Activated naive CD4-positive, alpha-beta T cell treated with anti-CD3 and anti-CD28 coated beads, Interleukin-2, amount 50 U/mL, for 24 hours (primary cell): ENCODE results near the gene SMARCD2.

Experiments used
- H3K27ac Mint-ChIP-seq: one replicate; pipeline ENCODE4 v1.8.0; 2021; ENCODE audit warnings: mild to moderate bottlenecking, mixed read lengths
- H3K27me3 Mint-ChIP-seq: one replicate; pipeline ENCODE4 v1.8.0; 2021; ENCODE audit warnings: mixed read lengths
- H3K36me3 Mint-ChIP-seq: one replicate; pipeline ENCODE4 v1.8.0; 2021; ENCODE audit warnings: mixed read lengths
- H3K4me1 Mint-ChIP-seq: one replicate; pipeline ENCODE4 v1.8.0; 2021; ENCODE audit warnings: mixed read lengths
- H3K4me3 Mint-ChIP-seq: one replicate; pipeline ENCODE4 v1.8.0; 2021; ENCODE audit warnings: mild to moderate bottlenecking, mixed read lengths
- H3K9me3 Mint-ChIP-seq: one replicate; pipeline ENCODE4 v1.8.0; 2021; ENCODE audit warnings: mixed read lengths

The SMARCD2 gene

DNA sequence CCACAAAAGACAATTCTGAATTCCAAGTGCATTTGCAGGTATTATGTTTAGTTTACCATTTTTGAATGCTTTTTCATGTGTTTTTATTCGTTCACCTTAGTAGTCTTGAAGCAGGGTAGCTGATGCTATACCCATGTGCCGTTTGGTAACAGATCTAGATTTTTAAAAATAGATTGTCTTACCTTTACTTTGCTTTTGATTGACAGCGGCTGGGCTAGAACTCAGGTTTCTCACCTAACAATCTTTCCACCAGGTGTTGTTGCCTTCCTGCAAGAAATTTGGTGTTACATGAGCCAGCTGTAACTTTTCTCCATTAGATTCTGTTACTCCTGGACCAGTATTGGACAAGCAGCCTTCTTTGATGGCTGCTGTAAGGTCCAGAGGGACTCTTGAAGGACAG is 13.5 kb downstream of the SMARCD2 start:
- Mint-ChIP-seq H3K27me3 (no peaks in the 10 kb centered on the region), H3K36me3 (peaks cover 40% of the 10 kb centered on the region), H3K4me1 (peaks cover 66% of the 10 kb centered on the region), H3K9me3 (no peaks in the 10 kb centered on the region), H3K27ac (no peak overlapping the region), H3K4me3 (peak overlapping the region; percentile 98)

DNA sequence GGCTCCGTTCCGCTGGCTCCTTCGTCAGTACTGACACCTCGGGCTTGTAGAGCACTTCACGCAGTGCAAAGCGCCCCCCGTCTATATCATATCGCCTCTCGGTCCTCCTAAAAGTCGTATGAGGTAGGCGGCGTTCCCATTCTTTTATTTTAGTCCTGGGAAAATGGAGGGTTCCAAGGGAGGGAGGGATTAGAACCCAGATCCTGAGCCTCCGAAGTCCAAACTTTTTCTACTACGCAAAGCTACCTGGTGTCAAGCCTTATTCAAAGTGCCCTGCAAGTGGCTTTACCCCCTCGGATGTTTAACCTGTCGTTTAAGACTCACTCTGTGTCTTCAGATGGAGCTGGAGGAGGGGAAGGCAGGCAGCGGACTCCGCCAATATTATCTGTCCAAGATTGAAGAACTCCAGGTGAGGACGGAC is 14.7 kb downstream of the SMARCD2 start:
- Mint-ChIP-seq H3K4me3 (peak overlapping the region; percentile 98), H3K9me3 (no peaks in the 10 kb centered on the region), H3K36me3 (peaks cover 48% of the 10 kb centered on the region), H3K27ac (peak overlapping the region; percentile 100), H3K4me1 (peaks cover 72% of the 10 kb centered on the region), H3K27me3 (no peaks in the 10 kb centered on the region)

DNA sequence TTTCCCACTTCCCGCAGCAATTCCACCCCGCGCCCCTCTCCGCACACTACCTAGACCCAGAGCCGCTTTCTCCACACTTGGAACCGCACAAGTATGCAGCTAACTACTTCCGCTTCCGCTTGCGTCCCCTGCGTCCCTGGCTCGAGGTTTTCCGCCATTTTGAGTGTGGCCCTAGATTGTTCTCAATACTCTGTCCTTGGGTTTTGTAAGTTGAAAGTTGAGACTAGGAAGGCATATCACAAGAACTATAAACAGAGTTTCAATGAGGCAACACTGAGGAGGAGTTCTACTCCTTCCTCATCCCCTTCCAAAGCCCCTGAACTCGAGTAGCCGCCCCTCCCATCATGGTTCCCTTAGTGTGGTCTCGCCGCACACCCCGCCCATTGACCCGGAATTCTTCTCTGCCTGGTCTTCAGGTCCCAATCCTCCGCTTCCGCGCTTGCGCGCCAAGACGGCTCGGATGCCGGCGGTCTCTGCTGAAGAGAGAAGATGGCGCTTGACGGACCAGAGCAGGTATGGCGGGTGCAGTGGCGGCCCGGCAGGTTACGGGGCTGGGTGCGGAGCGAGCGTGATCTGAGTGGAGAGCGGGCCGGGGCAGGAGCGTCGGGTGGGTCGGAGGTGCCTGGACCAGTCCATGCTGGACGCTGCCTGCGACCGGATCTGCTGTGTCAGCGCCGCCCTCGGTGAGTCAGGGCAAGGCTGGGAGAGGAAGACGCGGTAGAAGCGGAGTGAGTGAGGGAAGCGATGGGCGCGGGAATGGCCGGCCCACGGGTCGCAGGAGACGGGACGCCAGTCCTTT is 15.3 kb downstream of the SMARCD2 start, which contains the start of the genes FTSJ3 and PSMC5:
FTSJ3 (minus strand) TSS at position 662 of the 799 bp plus-strand sequence. CDS start 761 bp downstream, outside the sequence.
PSMC5 (plus strand) TSS at position 430 of the 799 bp plus-strand sequence; CDS start at position 490, 60 bp downstream.
- no peaks in the 10 kb centered on the region for H3K9me3 Mint-ChIP-seq
- H3K27me3 Mint-ChIP-seq: no peaks in the 10 kb centered on the region
- H3K36me3 Mint-ChIP-seq: peaks cover 49% of the 10 kb centered on the region
- peaks cover 72% of the 10 kb centered on the region for H3K4me1 Mint-ChIP-seq
- H3K4me3 Mint-ChIP-seq: peak within 1 kb of the TSS; percentile 98
- H3K27ac Mint-ChIP-seq: peak within 1 kb of the TSS; percentile 100

GRCh38 chr17:63826468-63827001 is 15.9 kb downstream of the SMARCD2 start:
- Mint-ChIP-seq H3K27ac (peak overlapping the region; percentile 100), H3K36me3 (peaks cover 48% of the 10 kb centered on the region), H3K9me3 (no peaks in the 10 kb centered on the region), H3K27me3 (no peaks in the 10 kb centered on the region), H3K4me1 (peaks cover 69% of the 10 kb centered on the region), H3K4me3 (peak overlapping the region; percentile 98)

DNA sequence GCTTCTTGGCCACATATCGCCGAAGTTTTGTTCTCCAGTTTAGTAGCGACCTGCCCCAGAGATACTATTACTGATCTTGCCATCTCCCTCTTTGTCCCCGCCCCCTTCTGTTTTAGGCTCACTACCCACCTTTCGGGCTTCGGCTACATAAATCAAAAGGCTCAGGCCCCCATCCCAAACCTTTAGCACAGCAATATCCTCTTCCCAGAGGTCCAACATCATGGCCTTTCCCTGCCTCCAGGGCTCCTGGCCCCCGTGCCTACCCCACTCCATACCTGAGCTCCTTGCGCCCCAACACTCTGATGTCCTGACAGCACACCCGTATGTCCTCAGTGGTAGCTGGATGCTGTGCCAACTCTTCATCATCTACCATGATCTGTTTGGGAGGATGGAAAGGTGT is 18.1 kb downstream of the SMARCD2 start:
- H3K27me3 Mint-ChIP-seq: no peaks in the 10 kb centered on the region
- H3K27ac Mint-ChIP-seq: peak overlapping the region; percentile 88
- peaks cover 35% of the 10 kb centered on the region for H3K36me3 Mint-ChIP-seq
- H3K4me3 Mint-ChIP-seq: peak overlapping the region; percentile 11
- H3K9me3 Mint-ChIP-seq: no peaks in the 10 kb centered on the region
- peaks cover 48% of the 10 kb centered on the region for H3K4me1 Mint-ChIP-seq

DNA sequence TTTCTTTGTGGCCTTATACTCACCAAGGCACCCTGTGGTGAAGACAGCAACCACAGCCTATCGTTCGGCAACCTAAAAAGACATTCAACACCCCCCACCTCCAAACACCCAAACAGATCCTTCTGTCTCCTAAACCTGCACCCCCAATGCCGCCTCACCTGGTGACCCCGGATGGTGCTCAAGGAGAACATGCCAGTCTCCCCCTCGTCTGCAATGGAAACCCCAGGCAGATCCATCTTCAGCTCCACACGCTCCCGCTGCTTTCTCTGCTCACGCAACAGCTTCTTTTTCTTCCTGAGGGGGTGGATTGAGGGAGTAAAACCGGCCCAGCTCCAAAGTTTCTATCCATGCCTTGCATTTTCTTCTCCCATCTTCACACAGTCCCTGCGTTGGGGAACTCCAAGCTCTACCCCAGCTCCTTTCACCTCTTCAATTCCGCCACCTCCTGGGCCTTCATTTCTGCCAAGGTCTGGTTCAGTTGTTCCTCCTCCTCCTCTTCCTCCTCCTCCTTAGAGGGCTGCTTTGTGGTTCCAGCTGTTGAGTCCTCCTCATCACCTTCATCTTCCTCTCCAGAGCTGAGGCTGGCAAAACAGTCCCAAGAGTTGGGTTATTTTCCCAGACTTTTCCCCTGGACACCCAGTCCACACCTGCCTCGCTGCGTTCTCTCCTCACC is 18.7 kb downstream of the SMARCD2 start:
- H3K9me3 Mint-ChIP-seq: no peaks in the 10 kb centered on the region
- H3K4me3 Mint-ChIP-seq: no peak overlapping the region
- peaks cover 42% of the 10 kb centered on the region for H3K4me1 Mint-ChIP-seq
- peak overlapping the region; percentile 88 for H3K27ac Mint-ChIP-seq
- H3K36me3 Mint-ChIP-seq: peaks cover 37% of the 10 kb centered on the region
- H3K27me3 Mint-ChIP-seq: no peaks in the 10 kb centered on the region

DNA sequence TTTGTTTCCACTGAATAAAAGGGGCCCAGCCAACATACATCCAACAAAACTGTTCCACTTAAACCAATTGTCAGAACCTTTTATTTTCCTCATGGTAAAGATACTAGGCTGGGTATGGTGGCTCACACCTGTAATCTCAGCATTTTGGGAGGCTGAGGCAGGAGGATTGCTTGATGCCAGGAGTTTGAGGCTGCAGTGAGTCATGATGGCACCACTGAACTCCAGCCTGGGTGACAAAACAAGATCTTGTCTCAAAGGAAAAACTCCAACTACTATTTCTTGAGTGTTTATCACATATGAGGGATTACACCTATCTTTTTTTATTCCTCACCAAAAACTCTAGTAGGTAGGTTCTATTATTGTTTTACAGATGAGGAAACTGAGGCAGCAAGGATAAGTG is 19.9 kb downstream of the SMARCD2 start:
- Mint-ChIP-seq H3K36me3 (peaks cover 35% of the 10 kb centered on the region), H3K4me3 (no peak overlapping the region), H3K27me3 (no peaks in the 10 kb centered on the region), H3K4me1 (peaks cover 37% of the 10 kb centered on the region), H3K9me3 (no peaks in the 10 kb centered on the region), H3K27ac (no peak overlapping the region)

DNA sequence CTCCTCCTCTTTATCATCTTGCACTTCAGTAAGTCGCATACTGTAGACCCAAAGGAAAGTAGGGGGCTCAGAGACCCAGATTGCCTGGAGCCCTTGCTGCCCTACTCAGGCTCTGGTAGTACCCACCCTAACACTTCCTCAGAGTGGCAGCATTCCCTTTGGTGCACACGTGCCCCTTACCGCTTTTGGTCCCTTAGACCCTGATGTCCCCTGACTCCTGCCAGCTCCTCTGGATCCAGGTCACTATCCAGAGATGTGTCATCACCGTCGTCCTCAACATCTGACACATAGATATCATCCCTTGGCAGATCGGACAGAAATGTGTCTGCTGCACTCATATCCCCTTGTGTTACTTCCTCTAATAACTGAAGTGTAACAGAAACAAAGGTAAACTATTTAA is 20.7 kb downstream of the SMARCD2 start:
- Mint-ChIP-seq H3K27me3 (no peaks in the 10 kb centered on the region), H3K4me3 (peak overlapping the region; percentile 9), H3K36me3 (peaks cover 32% of the 10 kb centered on the region)

GRCh38 chr17:63820963-63821561 is 21.4 kb downstream of the SMARCD2 start:
- H3K4me1 Mint-ChIP-seq: peaks cover 37% of the 10 kb centered on the region
- H3K27ac Mint-ChIP-seq: peak overlapping the region; percentile 4
- H3K36me3 Mint-ChIP-seq: peaks cover 31% of the 10 kb centered on the region
- no peak overlapping the region for H3K4me3 Mint-ChIP-seq
- no peaks in the 10 kb centered on the region for H3K27me3 Mint-ChIP-seq
- no peaks in the 10 kb centered on the region for H3K9me3 Mint-ChIP-seq

More for the DNA sequence above, 20.7 kb downstream of the SMARCD2 start:
- peak overlapping the region; percentile 80 for H3K27ac Mint-ChIP-seq
- H3K9me3 Mint-ChIP-seq: no peaks in the 10 kb centered on the region
- peaks cover 37% of the 10 kb centered on the region for H3K4me1 Mint-ChIP-seq

DNA sequence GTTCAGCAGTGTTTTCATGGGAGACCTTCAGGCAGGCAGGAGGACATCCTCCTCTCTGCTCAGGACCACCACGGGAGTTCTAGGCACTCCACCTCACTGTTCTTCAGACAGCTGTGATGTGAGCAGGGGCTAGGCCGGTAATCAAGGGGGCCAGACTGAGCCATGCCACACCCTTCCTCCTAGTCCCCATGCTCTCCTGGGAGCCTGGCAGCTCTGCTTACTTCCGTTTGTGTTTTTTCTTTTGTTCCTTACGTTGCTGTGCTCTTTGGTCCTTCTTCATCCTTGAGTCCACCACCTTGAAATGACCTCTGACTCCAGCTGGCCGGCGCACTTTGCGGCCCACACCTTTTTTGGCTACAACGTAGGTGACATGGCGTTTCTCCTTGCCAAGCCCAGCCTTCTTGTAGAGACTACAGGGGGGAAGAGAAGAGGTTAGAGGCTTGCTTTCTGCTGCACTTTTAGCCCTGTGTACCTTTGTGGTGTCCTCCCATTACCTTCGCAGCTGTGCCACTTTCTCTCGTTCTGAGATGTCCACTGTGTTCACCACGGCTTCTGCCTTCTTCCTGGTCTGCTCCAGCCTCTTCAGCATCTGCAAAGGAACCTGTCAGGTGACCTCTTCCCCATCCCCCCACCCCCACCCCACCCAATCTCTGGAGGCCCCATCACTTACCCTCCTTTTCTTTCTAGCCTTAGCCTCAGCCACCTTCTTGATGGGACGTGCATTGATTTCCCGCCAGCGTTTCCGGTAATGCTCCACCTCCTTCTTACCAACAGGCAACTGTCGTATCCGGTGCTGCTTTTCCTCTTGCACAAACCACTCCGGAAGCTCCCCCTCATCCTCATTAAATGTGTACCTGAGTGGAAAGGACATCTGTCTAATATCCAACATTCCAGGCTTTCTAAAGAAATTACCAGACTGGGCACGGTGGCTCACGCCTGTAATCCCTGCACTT is 22.6 kb downstream of the SMARCD2 start:
- Mint-ChIP-seq H3K27ac (peak overlapping the region; percentile 87), H3K4me1 (peaks cover 30% of the 10 kb centered on the region), H3K36me3 (peaks cover 28% of the 10 kb centered on the region), H3K4me3 (no peak overlapping the region), H3K27me3 (no peaks in the 10 kb centered on the region), H3K9me3 (no peaks in the 10 kb centered on the region)

DNA sequence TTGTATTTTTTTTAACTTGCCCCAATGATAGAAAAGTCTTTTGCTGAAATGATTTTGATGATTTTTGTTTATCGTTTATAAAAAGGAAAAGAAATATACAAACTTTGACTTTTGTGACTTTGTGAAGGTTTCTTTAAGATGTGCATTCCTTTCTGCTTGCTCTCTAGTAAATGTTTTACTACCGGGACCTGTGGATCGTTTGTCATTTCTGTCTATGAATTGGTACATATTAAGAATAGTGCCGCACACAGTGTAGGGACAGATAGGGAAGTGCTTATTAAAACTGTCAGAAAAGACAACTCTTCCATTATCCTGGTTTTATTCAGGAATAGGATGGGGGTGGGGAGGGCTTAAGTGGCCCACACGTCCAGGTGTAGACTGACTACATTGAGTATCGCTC is 23.4 kb downstream of the SMARCD2 start:
- Mint-ChIP-seq H3K9me3 (no peaks in the 10 kb centered on the region), H3K4me1 (peaks cover 23% of the 10 kb centered on the region), H3K27ac (peak overlapping the region; percentile 62), H3K36me3 (peaks cover 22% of the 10 kb centered on the region), H3K27me3 (no peaks in the 10 kb centered on the region), H3K4me3 (no peak overlapping the region)

- Mint-ChIP-seq H3K27ac (no peak overlapping the region), H3K4me3 (no peak overlapping the region), H3K9me3 (no peaks in the 10 kb centered on the region), H3K36me3 (peaks cover 13% of the 10 kb centered on the region), H3K27me3 (no peaks in the 10 kb centered on the region), H3K4me1 (peaks cover 12% of the 10 kb centered on the region)
Observed at GRCh38 chr17:63817736-63818385, 24.6 kb downstream of the SMARCD2 start.

DNA sequence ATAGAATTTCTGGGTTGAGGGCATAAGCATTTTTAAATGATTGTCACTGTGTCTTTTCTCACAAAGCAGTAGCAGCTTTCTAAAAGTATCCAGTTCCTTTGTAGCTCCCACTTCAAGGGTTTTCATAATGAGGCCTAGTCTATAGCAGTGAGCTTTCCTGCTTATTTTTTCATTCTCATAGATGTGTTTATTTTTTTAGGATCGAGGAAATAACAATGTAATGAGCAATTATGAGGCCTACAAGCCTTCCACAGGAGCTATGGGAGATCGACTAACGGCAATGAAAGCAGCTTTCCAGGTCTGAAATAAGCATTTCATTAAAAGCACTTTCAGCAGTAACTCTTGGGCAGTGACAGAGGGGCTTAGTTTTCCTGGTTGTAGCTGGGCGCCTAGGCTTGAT is 25.8 kb downstream of the SMARCD2 start:
- Mint-ChIP-seq H3K9me3 (no peaks in the 10 kb centered on the region), H3K27me3 (no peaks in the 10 kb centered on the region), H3K4me1 (peaks cover 6% of the 10 kb centered on the region), H3K27ac (no peak overlapping the region), H3K36me3 (peaks cover 10% of the 10 kb centered on the region), H3K4me3 (no peak overlapping the region)

DNA sequence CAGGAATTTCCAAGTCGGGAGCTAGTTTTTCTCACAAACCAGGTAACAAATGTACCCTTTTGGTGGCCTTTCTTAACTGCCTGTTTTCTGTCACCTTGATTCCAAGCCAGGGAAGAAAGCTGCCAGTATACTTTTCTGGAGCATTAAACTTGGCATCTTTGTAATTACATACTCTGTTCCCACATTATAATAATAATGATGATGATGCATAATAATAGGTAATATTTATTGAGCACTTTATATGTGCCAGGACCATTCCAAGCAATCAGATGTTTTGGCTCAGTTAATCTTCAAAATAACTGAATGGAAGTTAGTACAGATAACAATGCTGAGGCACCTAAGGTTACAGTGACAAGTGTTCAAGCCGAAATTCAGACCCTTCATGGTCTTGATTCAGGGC is 26.4 kb downstream of the SMARCD2 start:
- H3K4me3 Mint-ChIP-seq: no peak overlapping the region
- peaks cover 11% of the 10 kb centered on the region for H3K36me3 Mint-ChIP-seq
- H3K27me3 Mint-ChIP-seq: no peaks in the 10 kb centered on the region
- peaks cover 5% of the 10 kb centered on the region for H3K4me1 Mint-ChIP-seq
- no peaks in the 10 kb centered on the region for H3K9me3 Mint-ChIP-seq
- H3K27ac Mint-ChIP-seq: no peak overlapping the region
